Activated CD8-positive, alpha-beta memory T cell treated with anti-CD3 and anti-CD28 coated beads for 4 hours (primary cell): Measurements from ENCODE around the gene SH3RF3.

Experiments
- DNase-seq, 2 donors: peaks; one replicate each; pipeline ENCODE4 v3.0.0-alpha.2; 2020; ENCODE audit warnings: low read depth in 2 of 2

Gene SH3RF3

DNA sequence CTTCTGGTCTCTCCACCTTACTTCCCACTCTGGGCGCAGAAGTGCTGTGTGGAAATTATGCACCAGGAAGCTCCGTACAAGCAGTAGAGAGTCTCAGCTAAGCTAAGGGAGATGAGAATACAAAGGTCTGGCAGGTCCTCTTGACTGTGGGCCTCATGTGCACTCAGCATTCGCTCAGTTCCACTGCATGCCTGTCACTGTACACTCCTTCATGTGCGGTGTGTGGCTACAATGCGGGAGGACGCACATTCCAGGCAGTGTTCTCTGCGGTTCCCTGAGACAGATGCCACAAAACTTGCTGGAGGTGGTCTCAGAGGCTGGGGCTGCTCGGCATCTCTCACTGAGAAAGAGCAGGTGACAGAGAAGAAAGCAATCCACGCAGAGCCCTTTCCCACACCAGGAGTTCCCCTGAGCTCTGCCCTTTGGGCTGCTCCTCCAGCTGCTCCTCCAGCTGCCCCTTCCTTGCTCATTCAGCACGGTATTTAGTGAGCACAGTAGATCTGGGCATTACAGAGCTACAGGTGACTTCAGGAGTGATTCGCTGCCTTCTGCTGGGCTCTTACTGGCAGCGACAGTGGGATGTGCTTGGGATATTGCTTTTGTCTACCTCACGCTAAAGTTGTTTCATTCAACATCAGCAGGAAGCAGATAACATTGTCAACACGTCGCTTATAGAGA lies 176.6 kb downstream of the SH3RF3 start:
- DNase-seq, result no peak

DNA sequence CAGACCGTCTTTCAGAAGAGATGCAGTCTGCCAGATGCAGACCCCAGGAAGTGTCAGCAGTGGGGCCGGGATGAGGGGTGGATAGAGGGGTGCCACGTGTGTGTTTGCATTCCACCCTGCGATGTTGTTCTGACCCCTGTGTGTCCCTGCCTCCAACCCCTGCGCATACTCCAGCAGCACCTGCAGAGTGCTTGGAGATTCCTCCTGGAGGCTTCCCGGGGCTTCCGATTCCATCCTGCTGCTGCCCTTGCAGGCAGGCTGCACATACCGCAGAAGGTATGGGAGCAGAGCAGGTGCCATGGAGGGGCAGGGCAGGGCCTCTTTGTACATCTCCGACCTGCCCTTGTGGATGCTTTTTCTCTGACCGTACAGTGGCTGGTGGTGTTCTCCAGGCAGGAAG lies 177.2 kb downstream of the SH3RF3 start:
- no peak for DNase-seq

DNA sequence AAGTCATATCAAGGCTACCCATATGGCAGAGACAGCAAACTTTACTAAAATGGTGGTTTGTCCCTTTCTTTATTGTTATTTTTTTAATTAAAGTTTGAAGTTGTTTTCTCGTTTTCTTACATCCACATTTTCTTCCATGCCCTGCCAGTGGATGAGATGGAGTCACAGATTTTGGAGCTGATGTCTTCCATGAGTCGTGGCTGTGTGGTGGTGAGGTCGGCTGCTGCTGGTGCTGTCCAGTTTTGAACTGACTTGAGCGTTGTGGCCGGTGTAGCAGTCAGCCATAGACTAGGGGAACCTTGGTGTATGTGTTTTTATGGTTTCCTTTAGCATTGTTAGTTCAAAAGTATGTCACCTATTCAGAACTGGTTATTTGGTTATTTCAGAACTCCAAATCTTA lies 182.8 kb downstream of the SH3RF3 start:
- DNase-seq, result no peak

DNA sequence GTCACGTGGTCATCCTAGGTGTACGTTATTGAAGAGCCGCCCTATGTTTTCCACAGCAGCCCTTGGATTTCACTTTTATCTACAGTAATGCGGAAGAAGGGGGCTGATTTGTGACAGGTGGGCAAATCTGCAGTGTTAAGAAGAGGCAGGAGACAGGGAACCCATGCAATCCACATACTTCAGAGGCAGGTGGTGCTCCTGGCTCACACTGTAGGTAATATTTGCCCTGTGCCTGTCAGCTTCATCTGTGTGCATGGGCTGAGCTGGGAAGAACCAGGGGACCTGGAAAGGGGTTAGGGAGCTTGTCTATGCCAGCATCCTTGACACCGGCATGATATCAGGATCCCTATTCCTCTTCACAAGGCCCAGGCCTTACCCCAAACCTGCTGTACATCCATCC lies 183.9 kb downstream of the SH3RF3 start:
- DNase-seq, result no peak

DNA sequence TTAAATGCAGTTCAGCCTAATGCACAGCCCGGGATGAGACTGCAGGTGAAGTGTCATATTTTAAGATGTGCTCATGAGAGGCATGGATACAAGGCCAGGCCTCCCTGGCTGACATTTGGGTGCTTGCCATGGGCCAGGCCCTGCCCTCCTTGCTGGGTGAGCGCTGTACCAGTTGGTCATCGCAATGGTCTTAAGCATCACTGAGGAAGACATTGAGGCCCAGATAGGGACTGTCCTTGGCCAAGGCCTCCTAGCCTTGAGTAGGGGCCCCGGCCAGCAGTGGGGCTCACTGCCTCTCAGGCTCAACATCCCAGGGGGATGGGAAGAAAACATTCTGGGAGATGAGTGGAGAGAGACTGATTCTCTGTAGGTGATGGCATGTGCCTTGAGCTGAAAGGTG lies 184.3 kb downstream of the SH3RF3 start:
- no peak for DNase-seq

DNA sequence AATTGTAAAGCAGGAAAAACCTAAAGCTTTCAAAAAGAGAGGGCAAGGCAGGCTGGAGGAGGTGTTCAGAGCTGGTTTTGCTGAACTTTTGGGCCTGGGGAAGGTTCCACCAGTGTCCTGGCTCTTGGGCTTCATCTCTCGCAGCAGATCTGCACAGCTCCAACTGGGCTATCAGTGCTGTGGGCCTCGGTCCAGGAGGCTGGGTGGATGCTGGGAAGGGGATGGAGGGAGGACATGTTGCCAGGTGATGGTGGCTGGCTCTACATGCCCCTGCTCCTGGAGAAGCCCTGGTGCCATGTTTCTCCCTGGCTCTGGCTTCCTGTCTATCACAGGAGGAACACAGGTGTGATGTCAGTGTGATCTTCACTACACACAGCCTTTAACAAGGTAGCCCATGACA lies 187.1 kb downstream of the SH3RF3 start:
- no peak for DNase-seq

DNA sequence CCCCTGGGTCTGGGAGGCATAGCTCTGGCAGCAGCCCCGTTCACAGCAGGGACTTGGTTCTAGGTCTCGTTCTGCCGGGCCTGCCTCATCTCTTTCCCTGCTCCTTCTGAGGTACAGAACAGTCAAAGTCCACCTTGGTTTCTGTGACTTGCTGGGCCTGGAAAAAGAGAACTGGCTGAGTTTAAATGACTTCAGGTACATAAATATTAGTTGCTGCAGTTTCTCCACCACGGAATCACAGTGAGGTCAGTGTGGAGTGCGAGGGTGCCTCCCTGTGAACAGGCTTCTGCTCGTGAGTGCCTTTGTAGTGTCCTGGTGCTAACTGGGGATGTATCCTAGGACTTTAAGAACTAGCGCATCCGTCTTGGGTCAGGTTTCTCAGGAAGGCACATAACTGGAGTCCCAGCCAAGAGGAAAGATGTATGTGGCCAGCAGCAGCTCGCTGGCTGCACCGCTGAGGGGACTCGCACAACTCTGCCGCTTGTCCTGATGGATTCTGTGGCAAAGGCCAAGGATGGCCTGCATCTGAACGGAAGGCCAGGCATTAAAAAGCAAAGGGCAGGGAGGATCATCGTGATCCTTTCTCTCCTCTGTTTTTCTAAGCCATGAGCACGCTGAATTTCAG lies 188.6 kb downstream of the SH3RF3 start:
- DNase-seq, result no peak

DNA sequence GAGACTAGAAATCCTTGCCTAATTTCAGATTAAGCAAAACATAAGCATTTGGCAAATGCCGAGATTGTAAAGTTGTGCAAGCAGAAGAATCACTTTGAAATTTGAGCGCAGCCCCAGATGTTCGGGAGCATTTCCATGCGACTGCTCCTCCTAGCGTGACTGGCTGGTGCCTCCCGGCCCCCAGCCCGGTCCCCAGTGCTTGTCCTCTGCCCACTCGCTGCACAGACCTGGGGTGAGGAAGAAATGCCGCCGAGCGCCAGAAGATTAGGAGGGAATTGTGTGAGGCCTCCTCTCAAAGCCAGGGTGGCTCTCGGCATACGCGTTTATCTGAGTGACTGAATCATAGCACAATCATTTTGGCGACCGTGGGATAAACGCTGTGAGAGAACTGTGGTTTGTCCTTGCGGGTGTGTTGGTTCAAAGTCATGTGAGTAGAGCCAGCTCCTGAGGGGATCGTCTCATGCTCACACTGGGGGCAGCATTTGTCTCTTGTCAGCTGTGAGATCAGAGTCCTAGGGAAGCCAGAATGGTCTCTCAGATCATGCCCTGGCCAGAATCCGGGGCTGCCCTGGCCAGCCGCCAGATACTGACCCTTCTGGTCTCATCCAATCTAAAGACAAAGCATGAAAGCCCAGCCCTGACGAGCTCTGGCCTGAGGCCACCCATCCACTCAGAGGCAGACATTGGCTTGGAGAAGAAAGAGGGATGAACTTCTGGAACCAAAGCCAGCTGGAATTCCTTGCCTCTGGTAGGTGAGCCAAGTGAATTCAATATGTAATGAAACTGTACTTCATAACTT lies 189.3 kb downstream of the SH3RF3 start:
- no peak for DNase-seq

DNA sequence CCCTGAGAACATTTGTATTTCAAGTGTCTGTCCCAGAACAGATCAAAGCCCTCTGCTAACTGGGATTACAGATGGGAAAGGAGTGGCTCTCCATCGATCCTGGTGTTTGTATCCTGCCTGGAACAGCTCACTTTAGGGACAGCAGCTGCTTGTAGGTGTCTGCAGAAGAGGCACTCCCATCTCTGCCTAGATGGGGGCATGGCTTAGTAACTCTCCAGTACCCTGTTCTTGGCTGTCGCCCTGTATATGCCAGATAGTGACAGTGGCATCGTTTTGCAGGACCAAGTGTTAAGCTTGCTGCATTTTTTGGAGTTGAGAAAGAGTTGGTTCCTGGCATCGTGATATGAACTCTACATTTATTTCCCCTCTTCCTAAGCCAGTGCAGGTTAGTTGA lies 189.9 kb downstream of the SH3RF3 start:
- DNase-seq, result no peak

DNA sequence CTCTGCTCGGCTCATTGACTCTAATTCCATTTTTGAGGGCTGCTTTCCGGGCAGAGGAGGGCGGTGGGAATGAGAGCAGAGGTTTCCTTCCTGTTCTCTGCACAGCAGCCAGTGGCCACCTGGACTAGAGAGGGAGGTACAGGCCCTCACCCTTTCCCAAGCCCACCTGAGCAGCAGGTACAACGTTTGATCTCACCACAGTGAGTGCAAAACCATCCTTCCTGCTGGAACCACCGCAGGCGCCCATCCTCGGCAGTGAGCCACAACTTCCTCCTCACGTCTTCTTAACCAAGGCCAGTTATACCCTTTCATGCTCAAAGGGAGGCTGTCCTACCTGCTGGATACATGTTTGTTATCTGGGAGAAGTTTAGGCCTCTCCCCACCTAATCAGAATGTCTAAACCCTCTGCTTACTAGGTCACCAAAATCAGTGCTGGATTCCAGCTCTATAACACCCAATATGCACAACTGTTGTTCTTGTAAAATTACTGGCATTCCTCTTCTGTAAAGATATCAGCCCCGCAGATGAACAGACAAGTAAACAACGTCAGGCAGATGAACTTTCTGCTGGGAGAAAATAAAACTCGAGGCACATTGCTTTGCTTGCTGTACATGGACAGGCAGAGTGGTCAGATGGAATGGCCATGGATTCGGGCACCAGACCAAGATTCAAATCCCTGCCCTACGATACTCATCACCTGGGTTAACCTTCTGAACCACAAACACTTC lies 191.4 kb downstream of the SH3RF3 start:
- DNase-seq, result no peak

DNA sequence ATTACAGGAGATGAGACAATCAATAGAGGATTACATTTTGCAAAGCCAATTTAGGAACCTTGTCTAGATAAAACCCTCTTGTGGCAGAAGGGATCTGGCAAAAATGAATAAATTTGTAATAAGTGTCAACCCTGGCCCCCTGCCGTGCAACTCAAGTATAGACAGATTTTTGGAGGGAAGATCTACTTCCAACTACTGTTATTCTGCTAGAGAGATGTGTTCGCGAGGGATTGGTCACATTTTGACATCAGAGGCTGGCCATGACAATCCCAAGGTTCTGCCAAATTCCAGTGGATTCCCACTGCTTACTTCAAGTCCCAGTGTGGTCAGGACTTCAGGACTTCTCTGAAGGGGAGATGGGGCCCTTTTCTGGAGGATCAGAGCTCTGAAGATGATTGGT lies 192.6 kb downstream of the SH3RF3 start:
- DNase-seq, result no peak

DNA sequence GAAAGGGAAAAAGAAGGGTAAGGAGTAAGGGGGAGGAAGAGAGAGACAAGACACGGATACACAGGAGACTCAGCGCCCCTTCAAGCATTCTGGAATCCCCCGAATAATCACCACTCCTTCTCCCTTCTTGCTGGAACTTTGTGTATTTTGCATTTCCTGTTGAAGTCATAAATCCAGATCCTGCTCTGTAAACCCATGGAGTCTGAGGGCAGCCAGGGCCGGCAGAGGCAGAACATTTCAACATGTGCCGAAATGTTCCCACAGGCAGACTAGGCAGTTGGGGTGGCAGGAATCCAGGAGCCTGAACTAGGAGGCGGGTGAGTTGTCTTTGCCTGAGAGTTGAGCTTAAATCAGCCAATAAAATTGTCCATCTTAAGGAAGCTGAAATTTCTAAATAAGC lies 193.1 kb downstream of the SH3RF3 start:
- no peak for DNase-seq

DNA sequence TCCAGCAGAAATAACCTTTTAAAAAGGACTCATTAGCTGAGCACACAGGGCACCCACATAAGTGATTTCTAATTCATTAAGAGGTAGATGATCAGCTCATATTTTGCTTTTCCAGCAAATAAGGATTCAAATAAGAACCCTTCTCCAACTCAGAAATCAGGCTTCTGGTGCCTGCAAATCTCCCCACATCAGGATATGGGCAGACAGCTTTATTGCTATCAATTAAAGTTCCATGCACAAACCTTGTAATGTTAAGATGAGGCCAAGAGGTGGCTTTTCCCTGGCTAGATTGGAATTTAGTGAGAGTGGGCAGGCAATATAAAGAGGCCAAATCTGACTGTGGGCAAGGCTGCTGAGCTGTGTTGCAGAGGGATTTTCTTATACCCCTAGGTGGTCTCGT lies 193.6 kb downstream of the SH3RF3 start:
- DNase-seq, result no peak

DNA sequence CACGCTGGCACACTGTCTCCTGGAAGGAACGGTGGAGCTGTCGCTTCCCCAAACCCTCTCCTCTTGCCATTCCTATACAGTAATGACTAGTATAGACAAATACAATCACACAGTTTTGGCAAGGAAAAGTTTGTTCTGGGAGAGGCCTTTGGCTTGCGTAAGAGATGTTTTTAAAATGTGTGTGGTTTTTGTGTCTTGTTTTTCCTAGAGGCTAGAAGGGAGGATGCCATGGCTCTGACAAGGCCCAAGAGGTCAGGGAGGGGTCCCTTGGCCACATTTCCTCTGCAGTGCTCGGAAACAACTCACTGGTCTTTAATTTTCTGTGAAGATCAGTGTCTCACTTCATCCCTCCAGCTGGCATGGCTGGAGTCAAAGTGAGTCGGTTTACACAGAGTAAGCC lies 195.9 kb downstream of the SH3RF3 start:
- DNase-seq, result no peak

DNA sequence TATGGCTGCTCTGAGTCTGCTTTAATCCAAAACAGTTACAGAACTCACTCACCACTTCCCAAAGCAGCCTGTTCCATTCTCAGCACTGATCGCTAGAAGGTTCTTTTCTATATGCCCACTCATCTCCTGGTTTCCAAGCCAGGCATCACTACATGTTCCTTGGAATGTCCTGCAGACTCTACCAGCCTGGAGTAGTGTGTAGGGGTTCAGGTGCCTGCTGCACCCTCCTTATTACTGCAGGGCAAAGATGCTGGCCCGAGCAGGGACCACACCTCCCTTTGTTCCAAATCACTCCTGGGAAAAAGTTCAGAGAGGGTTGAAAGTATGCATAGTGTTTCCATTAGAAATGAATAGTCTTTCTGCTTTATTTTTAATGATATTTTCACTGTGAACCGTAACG lies 196.6 kb downstream of the SH3RF3 start:
- no peak for DNase-seq

DNA sequence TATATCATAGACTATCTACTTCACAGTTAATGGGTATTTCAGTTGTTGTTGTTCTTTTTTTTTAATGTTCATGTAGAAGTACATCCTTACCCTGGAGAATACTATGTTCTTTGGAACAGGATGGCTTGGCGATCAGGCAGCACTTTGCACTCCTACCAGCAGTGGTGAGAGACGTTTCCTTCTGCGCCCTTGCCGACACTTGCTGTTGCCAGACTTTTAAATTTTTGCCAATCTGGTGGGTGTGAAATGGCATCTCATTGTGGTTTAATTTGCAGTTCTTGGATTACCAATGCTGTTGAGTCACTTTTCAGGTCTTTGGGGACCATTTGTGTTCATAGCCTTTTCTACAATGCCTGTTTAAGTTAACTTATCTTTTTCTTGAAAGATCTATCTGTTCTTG lies 197.3 kb downstream of the SH3RF3 start:
- no peak for DNase-seq

DNA sequence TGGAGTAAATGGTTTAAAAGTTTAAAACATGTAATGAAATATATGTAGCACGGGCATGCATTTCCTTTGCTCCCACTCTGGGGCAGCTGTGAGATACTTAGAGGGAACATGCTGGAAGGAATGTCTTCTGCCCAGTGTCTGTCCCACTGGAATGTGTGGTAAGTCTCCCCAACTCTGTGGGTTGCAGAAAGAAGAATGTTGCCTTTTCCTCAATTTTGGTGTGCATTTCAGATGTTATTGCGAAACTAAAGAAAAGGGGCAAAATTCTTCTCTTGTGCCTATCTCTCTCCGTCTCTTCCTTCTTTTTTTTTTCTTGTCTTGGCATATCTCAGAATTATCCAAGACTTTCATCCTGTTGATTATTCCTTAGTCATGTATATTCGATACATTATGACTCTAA lies 201.1 kb downstream of the SH3RF3 start:
- no peak for DNase-seq

DNA sequence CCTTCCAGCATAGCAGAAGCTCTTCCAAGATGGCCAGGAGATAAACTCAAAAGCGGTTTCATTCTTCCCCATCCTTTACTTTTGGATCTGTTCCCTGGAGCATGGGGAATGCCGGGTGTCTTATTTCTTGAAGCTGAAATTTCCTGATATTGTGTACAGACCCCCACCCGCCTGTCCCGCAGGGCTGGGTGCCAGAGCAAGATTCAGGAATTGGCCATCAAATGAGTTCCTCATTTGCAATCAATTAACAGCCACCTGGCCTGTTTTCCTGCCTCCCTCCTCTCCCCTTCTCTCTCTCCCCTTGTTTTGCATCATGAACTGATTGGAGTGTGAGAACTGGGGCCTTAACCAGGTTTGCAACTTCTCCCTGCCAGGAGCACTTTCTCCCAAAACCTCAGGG lies 202.1 kb downstream of the SH3RF3 start:
- no peak for DNase-seq

DNA sequence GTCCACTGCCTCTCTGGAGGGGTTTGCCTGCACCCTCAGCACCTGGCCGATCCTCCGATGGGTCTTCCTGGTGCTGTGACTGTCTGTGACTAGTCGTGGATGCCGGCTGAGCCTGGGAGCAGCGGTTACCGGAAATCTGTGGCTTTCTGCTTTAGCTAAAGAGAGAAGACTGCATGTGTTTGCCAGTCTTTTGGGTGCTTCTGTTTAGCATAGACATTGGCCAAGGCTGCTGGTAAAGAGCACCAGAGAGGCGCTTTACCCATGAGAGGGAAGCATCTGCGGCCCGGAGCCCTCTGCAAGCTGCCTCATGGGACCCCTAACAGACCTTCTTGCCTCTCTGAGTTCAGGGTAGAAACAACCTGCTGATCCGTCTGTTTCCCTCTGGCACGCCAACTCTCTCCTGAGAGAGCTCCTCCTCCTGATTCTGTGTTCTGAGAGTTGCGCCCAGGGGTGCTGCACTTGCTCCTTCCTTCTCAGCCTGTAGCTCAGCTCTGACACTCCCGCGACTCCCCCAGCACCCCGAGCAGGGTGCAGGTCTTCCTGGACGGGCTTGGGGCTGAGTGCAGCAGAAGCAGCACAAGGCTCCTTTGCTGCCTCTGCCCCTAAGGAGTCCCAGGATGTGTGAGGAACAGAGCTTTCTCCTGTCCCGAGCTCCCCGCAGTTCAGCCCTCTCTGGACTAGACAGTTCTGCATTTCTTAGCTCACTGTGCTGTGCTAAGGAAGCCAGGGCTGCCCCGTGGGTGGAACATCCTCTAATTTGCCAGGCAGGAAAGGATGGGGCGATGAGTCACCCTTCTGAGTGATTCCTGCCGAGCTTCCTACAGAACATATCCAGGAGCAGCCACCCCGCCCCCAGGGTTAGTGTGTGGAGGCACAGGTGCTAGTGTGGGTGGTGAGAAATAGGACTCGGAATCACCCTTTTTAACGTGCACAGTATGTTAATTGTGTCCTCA lies 203.2 kb downstream of the SH3RF3 start:
- DNase-seq, result no peak

DNA sequence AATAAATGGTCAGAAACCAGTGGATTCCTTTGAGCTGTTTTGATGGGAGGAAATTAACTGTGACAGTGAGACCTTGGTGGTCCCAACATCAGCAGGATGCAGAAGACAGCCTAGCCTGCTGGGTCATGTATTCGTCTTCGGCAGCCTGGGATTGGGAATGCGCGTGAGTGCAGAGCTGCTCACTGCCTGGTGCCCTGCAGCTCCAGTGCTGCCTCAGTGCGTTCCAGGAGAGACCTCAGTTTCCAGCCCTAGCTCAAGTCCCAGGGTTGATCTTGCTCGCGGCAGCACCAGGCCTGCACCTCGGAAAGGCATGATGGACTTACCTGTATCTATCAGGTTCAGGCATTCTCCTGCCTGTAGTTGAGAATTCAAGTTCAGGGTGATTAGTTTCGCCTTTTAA lies 203.9 kb downstream of the SH3RF3 start:
- no peak for DNase-seq
